ENCODE measurements around the gene ATG7. TPM values are rescaled to one million over a fixed set of nuclear protein-coding genes. Genes with fewer than 3 reads are reported as not detected.

The ATG7 gene
- total RNA-seq, 1 experiment from 2014 or later: 56.1 TPM

DNA sequence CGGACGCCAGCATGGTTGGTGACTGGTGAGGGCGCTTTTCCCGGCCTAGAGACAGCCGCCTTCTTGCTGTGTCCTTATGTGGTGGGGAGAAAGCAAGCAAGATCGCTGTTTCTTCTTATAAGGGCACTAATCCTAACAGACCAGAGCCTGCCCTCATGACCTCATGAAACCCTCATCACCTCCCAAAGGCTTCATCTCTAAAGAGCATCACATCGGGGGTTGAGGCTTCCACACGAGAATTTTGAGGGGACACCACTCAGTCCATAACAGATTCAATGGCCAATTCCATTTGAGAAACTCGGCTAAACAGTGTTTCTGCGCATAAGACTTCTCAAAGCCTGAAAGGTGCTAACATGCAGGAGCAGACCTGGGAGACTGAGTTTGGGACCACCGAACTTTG lies 317.5 kb downstream of the ATG7 start:
- DNase-seq: no peak
- peaks cover 28% of the 10 kb centered on the region for H3K4me1 ChIP-seq (replicated peaks; ENCODE audit: insufficient read depth)
- no peaks in the 10 kb centered on the region for H3K27me3 ChIP-seq (ENCODE audit: insufficient read depth, low read depth)
- H3K4me2 ChIP-seq: no peak overlapping the region
- H3K9me3 ChIP-seq (ENCODE audit: insufficient read depth, low read depth): no peaks in the 10 kb centered on the region
- no peaks in the 10 kb centered on the region for H3K9me2 ChIP-seq (ENCODE audit: insufficient read depth)
- peaks cover 92% of the 10 kb centered on the region for H3K79me2 ChIP-seq (ENCODE audit: low read depth)
- H4K20me1 ChIP-seq (ENCODE audit: insufficient read depth): peaks cover 54% of the 10 kb centered on the region
- no TSS peak for BruUV-seq (replicated peaks)
- peaks cover 23% of the 10 kb centered on the region; the same call in 1 of the 2 replicates for H3F3A ChIP-seq (ENCODE audit: insufficient read depth, low read depth)
- ChIA-PET CTCF (interaction anchor here (0.7 kb wide), 1 partner anchor 61 kb away, joined by 4 read pairs; no protein-coding TSS in a partner anchor), POLR2A (ENCODE audit: unreplicated experiment) (no interaction called here)
- no peak overlapping the region for H2AFZ ChIP-seq
- no peaks in the 10 kb centered on the region for H3K36me3 ChIP-seq (ENCODE audit: low read depth)
- H3K4me3 ChIP-seq: no peak overlapping the region
- intact Hi-C loops (cut with micrococcal nuclease; ENCODE audit: unreplicated experiment): no loop called here
- TF ChIP-seq, protein P1, sequence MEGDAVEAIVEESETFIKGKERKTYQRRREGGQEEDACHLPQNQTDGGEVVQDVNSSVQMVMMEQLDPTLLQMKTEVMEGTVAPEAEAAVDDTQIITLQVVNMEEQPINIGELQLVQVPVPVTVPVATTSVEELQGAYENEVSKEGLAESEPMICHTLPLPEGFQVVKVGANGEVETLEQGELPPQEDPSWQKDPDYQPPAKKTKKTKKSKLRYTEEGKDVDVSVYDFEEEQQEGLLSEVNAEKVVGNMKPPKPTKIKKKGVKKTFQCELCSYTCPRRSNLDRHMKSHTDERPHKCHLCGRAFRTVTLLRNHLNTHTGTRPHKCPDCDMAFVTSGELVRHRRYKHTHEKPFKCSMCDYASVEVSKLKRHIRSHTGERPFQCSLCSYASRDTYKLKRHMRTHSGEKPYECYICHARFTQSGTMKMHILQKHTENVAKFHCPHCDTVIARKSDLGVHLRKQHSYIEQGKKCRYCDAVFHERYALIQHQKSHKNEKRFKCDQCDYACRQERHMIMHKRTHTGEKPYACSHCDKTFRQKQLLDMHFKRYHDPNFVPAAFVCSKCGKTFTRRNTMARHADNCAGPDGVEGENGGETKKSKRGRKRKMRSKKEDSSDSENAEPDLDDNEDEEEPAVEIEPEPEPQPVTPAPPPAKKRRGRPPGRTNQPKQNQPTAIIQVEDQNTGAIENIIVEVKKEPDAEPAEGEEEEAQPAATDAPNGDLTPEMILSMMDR (conservative IDR thresholded peaks at IDR 0.05): no peak
- TF ChIP-seq EZH2 (IDR thresholded peaks at IDR 0.05; ENCODE audit: low read depth): no peak
- H3K27ac ChIP-seq: no peak overlapping the region

DNA sequence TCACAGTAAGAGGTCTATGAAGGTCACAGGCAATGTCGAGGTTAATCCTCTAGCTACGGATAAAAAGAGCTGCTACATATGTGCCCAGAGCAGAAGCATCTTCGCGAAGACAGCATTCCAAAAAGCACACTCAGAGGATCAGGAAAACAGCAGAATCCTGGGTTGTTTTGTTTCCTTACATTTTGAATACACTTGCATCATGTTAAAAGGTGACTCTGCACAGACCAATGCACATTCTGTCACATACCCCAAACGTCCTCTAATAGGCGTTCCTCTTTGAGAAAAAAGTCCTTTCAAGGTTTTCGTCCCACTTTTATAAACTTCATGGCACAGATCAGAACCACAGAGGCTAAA lies 318.8 kb downstream of the ATG7 start:
- Histone ChIP-seq H3K4me3 (no peak overlapping the region), H3K27ac (peak overlapping the region; percentile 26), H3K4me2 (peak overlapping the region; percentile 17), H3F3A (ENCODE audit: insufficient read depth, low read depth) (peaks cover 23% of the 10 kb centered on the region; the same call in 1 of the 2 replicates), H3K27me3 (ENCODE audit: insufficient read depth, low read depth) (no peaks in the 10 kb centered on the region), H3K4me1 (replicated peaks; ENCODE audit: insufficient read depth) (peaks cover 28% of the 10 kb centered on the region), H3K79me2 (ENCODE audit: low read depth) (peaks cover 84% of the 10 kb centered on the region), H3K9me2 (ENCODE audit: insufficient read depth) (no peaks in the 10 kb centered on the region), H2AFZ (no peak overlapping the region), H4K20me1 (ENCODE audit: insufficient read depth) (peaks cover 45% of the 10 kb centered on the region), H3K9me3 (ENCODE audit: insufficient read depth, low read depth) (no peaks in the 10 kb centered on the region), H3K36me3 (ENCODE audit: low read depth) (no peaks in the 10 kb centered on the region)
- BruUV-seq (replicated peaks): no TSS peak
- ChIA-PET POLR2A (ENCODE audit: unreplicated experiment) (interaction anchor here (0.6 kb wide), 1 partner anchor 113 kb away, joined by 8 read pairs; no protein-coding TSS in a partner anchor), CTCF (interaction anchor here (0.6 kb wide), 2 partner anchors 9 to 60 kb away, joined by 4 to 6 read pairs; no protein-coding TSS in a partner anchor)
- no peak for TF ChIP-seq EZH2 (IDR thresholded peaks at IDR 0.05; ENCODE audit: low read depth)
- DNase-seq: no peak
- intact Hi-C loops (cut with micrococcal nuclease; ENCODE audit: unreplicated experiment): loop anchor here (1.0 kb wide), 2 partner anchors 9 kb away; no protein-coding TSS in a partner anchor

DNA sequence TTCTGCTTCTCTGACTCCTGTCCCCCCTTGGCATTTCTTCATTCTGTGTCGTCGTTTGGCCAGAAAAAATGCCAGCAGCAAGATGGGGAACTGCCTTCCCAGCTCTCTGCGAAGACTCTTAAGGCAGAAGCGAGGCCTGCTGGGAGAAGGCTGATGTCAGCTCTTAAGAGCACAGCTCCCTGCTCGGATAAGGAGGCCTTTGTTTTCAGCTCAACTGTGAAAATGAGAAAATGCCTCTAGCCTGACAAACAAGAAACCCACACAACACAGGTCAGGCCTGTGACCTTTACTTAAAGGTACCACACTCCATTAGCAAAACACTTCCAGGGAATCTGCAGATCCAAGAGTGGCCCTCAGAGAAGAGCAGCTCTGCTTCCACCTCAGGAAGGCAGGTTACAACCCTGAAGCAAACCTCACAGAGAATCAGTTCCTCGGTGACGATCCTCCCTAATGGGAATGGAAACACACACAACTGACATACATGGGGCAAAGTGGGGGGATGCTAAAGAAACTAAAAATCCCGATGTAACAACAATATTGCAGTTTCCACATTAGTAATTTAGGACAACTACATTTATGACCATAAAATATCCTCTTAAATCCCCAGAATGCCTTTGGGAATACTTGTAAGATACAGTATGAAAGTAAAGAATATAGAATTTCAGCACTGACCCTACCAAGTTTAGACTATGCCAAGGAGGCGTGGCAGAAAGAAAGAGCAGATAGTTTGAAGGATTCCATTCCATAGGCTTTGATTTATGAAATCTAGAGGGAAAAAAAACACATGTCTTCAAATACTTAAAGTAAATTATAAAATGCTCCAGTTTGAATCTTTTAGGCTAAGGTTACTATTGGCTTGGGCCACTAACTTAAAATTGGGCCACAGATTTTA lies 319.4 kb downstream of the ATG7 start:
- no peak for TF ChIP-seq EZH2 (IDR thresholded peaks at IDR 0.05; ENCODE audit: low read depth)
- TF ChIP-seq, protein P1 (conservative IDR thresholded peaks at IDR 0.05): no peak
- H3K4me2 ChIP-seq: peak overlapping the region; percentile 17
- peak; percentile 57 to 74 for DNase-seq
- H4K20me1 ChIP-seq (ENCODE audit: insufficient read depth): peaks cover 40% of the 10 kb centered on the region
- H3F3A ChIP-seq (ENCODE audit: insufficient read depth, low read depth): peaks cover 23% of the 10 kb centered on the region; the same call in 1 of the 2 replicates
- ChIA-PET POLR2A (ENCODE audit: unreplicated experiment) (no interaction called here), CTCF (interaction anchor here (0.6 kb wide), 2 partner anchors 9 to 60 kb away, joined by 4 to 6 read pairs; no protein-coding TSS in a partner anchor)
- H3K9me2 ChIP-seq (ENCODE audit: insufficient read depth): no peaks in the 10 kb centered on the region
- no peak overlapping the region for H3K4me3 ChIP-seq
- peak overlapping the region; percentile 26 for H3K27ac ChIP-seq
- no peak overlapping the region for H2AFZ ChIP-seq
- H3K27me3 ChIP-seq (ENCODE audit: insufficient read depth, low read depth): no peaks in the 10 kb centered on the region
- H3K4me1 ChIP-seq (replicated peaks; ENCODE audit: insufficient read depth): peaks cover 28% of the 10 kb centered on the region
- intact Hi-C loops (cut with micrococcal nuclease; ENCODE audit: unreplicated experiment): loop anchor here (1.0 kb wide), 2 partner anchors 9 kb away; no protein-coding TSS in a partner anchor
- peaks cover 84% of the 10 kb centered on the region for H3K79me2 ChIP-seq (ENCODE audit: low read depth)
- H3K9me3 ChIP-seq (ENCODE audit: insufficient read depth, low read depth): no peaks in the 10 kb centered on the region
- BruUV-seq (replicated peaks): no TSS peak
- H3K36me3 ChIP-seq (ENCODE audit: low read depth): no peaks in the 10 kb centered on the region

All from PC-9 (cell line).